ENCODE data around the gene SNX7.

SNX7 gene, protein sequence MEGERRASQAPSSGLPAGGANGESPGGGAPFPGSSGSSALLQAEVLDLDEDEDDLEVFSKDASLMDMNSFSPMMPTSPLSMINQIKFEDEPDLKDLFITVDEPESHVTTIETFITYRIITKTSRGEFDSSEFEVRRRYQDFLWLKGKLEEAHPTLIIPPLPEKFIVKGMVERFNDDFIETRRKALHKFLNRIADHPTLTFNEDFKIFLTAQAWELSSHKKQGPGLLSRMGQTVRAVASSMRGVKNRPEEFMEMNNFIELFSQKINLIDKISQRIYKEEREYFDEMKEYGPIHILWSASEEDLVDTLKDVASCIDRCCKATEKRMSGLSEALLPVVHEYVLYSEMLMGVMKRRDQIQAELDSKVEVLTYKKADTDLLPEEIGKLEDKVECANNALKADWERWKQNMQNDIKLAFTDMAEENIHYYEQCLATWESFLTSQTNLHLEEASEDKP

DNA sequence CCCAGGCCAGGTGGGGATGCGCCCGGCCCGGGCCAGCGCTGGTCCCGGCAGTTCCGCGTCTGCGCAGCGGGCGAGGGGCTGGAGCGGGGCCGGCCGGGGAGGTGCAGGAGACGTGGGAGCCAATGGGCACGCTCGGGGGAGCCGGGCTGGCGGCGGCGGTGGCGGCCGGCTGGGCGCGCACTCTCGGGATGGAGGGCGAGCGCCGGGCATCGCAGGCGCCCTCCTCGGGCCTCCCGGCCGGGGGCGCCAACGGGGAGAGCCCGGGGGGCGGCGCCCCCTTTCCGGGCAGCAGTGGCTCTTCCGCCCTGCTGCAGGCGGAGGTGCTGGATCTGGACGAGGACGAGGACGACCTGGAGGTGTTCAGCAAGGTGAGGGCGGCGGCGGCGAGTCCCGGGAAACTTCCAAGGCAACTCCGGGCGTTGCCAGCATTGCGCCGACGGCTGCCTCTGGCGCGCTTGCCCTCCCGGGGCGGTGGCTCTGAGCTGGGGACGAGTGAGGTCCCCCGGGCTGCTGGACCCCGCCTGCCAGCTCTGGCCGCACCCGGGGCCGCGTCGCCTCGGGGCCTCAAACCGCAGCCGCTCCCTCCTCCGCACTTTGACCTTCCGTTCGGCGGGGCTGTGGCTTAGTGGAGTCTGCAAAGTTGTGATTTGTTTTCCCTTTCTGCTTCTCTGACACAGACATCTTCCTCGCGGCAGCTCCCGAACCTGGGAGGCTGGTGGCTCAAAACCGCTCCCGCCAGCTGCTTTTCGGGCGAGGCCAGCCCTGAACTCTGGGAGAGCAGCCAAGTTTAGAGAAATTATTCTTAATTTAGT, at the start of gene SNX7:
Gene SNX7 (plus strand): TSS at position 178 of the 812 bp plus-strand sequence. CDS start 11 bp downstream, at position 189.
- peak; percentile 79 for DNase-seq (ENCODE audit: low spot score)

- no peak for DNase-seq (ENCODE audit: low spot score)
These were observed 24.2 kb upstream of the SNX7 start for GRCh38 chr1:98637316-98637715.

DNA sequence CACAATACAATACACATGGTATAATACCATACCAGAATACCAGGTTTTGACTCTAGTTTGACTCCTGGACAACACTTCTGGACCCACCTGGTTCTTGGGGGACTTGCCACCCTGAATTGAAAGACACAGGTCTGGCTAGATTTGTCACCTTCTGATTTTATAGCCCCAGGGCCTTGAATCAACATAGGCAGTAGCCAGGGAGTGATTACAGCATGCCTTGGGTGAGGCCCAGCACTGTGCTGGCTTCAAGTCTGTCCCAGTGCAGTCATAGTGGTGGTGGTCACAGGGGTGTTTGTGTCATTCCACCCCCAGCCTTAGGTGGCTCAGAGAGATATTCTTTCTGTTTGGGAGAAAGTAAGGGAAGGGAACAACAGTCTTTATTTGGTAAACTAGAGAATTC, 23.3 kb upstream of the SNX7 start:
- DNase-seq (ENCODE audit: low spot score): no peak

GRCh38 chr1:98644510-98644909, 17.0 kb upstream of the SNX7 start:
- no peak for DNase-seq (ENCODE audit: low spot score)

- DNase-seq (ENCODE audit: low spot score): no peak
These were observed 10.3 kb upstream of the SNX7 start for GRCh38 chr1:98651116-98651632.

GRCh38 chr1:98653123-98653522, 8.4 kb upstream of the SNX7 start:
- no peak for DNase-seq (ENCODE audit: low spot score)

GRCh38 chr1:98659879-98660278, 1.6 kb upstream of the SNX7 start:
- DNase-seq (ENCODE audit: low spot score): no peak

GRCh38 chr1:98660940-98661543, 479 bp upstream of the SNX7 start:
- DNase-seq (ENCODE audit: low spot score): no peak

GRCh38 chr1:98662356-98662670, 792 bp downstream of the SNX7 start:
- no peak for DNase-seq (ENCODE audit: low spot score)

- no peak for DNase-seq (ENCODE audit: low spot score)
These were observed 7.2 kb downstream of the SNX7 start for GRCh38 chr1:98668733-98669132.

DNA sequence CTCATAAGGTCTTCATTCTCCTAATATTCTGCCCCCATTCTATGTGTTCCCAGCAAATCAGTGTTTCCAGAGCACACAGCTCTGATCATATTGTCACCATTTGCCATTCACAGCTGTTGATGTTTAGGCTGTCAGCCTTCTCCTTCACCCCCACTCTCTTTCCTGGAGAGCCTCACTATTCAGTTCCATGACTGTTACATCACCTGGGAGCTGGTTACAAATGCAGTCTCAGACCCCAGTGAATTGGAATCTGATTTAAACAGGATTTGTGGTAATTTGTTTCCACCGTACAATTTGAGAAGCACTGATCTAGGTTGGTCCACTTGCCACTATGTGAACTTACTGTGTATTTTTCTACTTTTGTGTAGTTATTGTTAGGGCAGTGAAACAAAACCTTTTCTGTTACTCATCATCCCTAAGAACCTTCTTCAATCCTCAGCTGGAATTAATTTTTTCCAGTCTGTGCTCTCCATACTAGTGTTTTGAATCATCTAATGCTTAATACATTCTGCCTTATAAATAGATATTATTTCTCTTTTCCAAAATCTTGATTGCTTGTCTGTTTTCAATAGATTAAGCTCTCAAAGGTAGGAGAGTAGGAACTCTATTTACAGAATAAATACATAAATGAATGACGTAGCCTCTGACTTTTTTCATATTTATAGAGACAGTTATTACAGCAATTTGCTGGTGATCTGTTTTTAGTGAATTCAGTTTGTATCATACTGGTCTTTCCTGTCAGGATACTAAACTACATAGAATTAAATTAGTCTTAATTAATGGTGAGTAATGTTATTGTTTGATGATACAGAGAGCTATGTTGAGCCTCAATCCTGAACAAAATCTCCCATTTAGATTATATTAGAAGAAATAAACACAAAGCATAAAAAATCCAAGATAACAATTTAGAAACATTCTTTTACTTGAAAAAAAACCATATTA, 8.1 kb downstream of the SNX7 start:
- no peak for DNase-seq (ENCODE audit: low spot score)

- no peak for DNase-seq (ENCODE audit: low spot score)
These were observed 10.7 kb downstream of the SNX7 start for GRCh38 chr1:98672189-98672588.

GRCh38 chr1:98674075-98674781, 12.7 kb downstream of the SNX7 start:
- no peak for DNase-seq (ENCODE audit: low spot score)

GRCh38 chr1:98675282-98675681, 13.8 kb downstream of the SNX7 start:
- no peak for DNase-seq (ENCODE audit: low spot score)

DNA sequence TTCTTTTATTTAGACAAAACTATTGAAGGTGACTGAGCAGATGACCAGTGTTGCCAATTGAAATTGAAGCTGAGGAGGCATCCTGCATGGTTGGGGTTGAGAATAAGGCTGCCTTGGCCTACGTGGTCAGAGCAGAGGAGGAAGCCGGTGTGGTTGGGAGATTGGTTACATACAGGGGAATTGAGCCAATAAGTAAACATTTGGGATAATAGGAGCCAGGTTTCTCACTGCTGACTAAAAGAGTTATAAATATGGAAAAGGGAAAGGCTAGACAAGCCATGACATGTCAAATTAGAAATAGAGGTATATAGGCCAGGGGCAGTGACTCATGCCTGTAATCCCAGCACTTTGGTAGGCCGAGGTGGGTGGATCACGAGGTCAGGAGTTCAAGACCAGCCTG, 15.8 kb downstream of the SNX7 start:
- DNase-seq (ENCODE audit: low spot score): no peak

- DNase-seq (ENCODE audit: low spot score): no peak
These were observed 20.3 kb downstream of the SNX7 start for GRCh38 chr1:98681812-98682211.

DNA sequence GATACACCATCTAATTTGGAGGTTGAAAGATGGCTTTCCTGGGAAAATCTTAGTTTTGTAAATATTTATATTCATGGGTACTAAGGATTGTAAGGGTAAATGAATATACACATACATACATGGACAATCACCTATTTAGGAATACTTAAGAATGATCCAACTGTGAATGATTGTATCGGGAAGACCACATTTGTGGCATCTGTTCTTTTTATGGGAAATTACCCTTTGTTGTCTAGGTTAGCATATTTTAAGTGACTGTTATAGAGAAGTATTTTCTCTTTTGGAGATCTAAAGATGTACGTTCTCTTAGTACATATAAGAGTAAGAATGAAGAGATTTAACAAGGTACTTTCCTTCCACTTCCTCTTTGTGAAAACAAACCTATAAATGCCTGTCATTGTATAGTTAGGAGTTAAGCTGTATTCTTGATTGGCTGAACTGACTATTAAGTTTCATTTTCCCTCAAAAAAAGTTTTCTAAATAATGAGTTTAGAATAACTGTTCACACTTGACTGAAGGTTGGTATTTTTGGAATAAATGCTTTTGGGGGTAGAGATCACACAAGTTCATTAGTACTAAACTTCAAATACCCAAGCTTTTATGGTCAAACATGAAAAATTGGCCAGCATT, 26.7 kb downstream of the SNX7 start:
- DNase-seq (ENCODE audit: low spot score): no peak

- DNase-seq (ENCODE audit: low spot score): no peak
These were observed 29.1 kb downstream of the SNX7 start for GRCh38 chr1:98690576-98690975.

DNA sequence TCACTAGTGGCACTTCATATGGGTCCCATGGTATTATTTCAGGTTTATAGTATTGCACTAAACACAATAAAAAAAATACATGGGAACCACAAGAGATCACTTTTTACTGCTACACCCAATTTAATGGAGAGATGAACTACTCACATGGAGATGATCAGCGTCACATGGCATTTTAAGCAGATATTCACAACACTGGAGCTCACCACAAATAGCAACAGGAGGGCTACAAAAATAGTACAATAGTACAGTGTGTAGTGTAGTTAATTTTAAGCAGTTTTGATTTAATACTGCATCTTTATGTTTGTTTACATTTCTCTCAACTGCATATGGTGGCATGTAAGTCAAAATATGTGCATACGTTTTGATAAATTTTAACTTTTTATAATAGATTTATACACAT, 31.0 kb downstream of the SNX7 start:
- no peak for DNase-seq (ENCODE audit: low spot score)

DNA sequence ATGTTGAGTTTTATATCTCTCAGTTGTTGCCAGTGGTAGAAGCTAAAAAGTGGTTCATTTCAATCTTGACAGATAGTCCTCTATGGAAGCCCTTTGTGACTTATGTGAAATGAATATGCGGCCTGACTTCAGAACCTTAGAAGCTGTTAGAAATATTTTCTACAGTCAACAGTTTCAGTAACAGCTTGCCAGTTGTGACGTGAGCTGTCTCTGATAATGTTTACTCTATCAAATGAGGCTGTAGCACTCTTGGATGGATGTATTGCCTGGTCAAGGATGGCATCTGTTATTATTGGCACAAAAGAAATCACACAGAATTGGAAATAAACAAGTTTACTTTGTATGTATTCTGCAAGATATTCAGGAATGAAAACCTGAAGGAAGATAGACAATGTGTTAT, 31.9 kb downstream of the SNX7 start:
- DNase-seq (ENCODE audit: low spot score): no peak
